Umbilical cord (tissue), 2 donors: ENCODE results near the gene TXNDC8. TPM values are rescaled to one million over a fixed set of nuclear protein-coding genes. Genes with fewer than 3 reads are reported as not detected.
"Not testable (repeated sequence)": the region's sequence is repeated elsewhere in the genome, so short reads cannot be mapped to it uniquely, and the experiment has no call there.

Experiments
- DNase-seq: peaks from one replicate; pipeline ENCODE4 v3.0.0-alpha.2; 2015; ENCODE audit warnings: low spot score
- total RNA-seq: library from RNA; depleted of rRNA; stranded (reverse); fragments of >200 nt; gene quantifications from one replicate; pipeline ENCODE4 v1.2.3, GENCODE V29; 2014; ENCODE audit warnings: low replicate concordance; ENCODE audit not compliant: insufficient read depth

Gene TXNDC8
- total RNA-seq, 1 donor from 2014 or later = 5.1 TPM

DNA sequence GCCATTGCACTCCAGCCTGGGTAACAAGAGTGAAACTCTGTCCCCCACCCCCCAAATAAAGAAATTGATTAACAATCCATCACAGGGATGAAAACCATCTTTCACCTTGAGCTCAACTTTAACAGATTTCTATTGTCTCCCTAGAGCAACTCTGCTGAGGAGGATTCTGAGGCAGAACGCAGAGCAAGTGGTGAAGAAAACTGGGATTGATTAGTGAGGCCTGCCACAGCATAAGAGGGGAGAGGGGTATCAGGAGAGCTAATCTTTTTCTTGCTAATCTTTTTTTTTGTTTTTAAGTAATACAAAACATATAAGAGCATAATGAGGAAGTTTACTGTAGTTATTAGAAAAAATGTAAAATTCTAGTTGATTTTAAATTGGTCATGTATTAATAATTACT lies 8.9 kb downstream of the TXNDC8 start:
- DNase-seq = no peak

DNA sequence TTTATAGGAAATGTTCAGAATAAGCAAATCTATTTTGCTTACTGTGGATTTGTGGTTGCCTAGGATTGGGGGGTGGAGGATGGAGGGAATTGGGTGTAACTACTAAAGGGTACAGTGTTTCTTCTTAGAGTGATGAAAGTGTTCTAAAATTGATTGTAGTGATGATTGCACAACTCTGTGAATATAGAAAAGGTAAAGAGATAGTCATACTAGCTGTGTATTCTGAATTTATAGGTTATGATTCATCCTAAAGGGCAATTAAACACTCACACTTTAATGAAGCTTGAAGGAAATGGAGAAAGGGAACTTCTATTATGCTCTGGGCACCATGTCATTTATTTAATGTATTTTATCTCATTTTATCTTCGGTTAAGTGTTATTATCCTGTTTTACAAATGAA lies 9.9 kb downstream of the TXNDC8 start:
- DNase-seq = no peak

DNA sequence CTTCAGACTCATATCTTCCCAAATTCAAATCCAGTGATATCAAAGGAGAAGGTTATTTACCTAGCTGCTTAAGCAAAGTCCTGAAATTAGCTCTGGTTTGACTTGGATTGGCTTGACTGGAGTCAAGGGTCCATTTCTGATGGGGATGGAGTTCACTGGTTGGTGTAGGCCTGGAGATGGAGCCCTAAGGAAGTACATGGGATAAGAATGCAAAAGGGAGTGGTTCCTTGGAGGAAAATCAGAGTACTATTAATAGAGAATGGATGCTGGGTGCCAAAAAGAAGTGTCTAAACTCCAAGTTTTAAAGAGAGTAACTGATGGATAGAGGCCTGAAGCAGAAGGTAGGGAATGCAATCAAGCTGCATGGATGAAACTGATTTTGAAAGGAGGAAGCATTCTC lies 13.8 kb downstream of the TXNDC8 start:
- DNase-seq = no peak

DNA sequence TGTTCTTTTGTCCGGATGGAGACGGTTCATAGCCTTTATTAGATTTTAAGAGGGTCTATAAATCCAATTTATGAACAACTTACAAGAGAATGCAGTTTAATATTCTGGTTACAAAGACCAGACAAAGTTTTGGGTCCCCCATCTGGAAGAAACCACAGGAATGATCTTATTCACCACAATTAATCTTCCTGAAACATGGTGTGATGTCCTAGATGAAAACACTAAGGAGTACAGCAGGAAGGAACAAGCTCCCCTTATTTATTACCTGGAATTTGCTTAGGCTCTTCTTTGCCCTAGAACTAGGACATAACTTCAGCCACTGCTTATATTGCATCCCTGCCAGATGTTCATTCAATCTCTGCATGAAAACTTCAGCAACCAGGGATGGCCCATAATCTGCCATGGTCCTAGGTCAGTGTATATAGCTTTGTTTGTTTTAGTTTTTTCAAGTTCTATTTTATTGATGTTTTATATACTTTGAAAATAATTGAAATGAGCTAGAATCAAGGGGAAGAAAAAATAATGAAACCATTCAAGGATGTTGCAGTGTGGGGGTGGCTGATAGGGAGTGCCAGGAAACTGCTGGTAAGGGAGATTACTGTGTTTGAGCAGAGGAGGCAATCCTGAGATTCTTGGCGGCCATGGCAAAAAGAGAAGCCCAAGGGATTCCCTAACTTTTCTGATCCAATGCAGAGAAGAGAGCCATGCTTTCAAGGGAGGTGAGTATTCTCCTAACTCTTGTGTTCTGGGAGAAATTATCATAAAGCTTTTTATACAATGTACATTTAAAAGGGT lies 16.8 kb downstream of the TXNDC8 start:
- DNase-seq = no peak

DNA sequence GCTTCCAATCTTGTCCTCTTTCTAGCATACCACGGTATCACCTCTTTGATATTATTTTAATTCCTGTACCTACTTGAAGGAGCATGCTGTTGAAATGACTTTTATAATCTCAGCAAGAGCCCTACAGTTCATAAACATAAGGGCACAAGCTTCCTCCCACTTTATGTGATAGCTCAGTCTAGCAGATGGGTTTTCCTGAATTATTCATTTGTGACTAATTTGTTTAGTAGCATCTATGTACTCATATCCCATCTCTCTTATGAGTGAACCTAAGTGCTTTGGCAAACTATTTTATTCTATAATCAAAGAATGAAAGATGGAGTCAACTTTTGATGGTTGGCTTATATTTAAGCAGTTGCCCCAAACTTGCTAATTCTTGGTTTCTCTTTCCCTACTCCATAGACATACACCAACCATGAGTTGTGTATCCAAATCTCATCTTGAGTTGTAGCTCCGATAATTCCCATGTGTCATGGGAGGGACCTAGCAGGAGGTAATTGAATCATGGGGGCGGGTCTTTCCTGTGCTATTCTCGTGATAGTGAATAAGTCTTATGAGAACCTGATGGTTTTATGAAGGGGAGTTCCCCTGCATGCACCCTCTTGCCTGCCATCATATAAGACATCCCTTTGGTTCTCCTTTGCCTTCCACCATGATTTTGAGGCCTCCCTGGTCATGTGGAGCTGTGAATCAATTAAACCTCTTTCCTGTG lies 17.7 kb downstream of the TXNDC8 start:
- DNase-seq = no peak

DNA sequence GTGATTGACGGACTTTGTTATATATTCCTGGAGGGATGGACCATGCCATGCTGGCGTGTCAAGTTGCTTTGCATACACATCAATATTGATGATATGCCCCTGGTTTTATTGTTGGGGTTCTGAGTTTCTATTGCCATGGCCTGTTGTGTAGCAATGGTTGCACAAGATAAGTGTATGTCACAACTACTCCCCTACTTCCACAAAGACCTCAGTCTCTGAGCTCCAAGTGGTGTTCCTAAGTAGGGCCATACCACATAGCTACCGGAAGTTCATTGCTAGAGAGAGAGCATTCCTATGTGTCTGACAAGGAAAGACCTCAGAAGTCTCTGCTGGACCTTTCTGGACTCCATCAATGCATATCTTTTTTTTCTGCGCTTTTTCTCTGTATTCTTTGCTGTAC lies 19.8 kb downstream of the TXNDC8 start:
- no peak for DNase-seq

DNA sequence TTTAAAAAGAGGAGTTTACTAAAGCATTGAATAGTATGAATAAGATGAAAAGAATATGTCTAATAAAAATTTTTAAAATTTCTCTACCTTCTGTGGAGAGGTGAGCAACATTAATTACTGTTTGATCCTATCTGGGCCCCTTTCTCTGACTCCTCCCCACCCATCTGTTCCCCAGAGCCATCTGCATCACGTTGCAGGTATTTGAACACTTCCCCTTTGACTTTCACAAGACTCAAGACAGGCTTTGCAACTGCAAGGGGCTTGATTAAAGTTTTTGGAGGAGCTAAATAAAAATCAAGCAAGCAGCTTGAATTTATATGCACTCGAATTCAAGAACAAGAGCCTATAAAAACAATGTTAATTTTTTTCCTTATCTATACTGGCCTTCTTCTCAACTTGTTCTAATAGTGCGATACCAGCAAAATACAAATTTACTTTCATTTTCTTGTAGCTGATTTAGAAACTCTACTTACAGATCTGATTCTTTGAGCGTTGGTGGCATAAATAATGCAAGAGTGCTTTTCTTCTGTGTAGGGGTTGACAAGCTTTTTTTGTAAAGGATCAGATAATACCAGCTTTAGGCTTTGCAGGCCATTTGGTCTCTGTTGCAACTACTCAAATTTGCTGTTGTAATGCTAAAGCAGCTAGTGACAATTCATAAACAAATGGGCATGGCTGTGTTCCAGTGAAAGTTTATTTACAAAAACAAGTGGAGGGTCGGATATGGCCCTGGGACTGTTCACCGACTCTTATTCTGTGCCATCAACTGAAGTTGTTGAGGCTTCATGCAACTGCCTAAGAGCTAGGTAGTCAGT lies 21.2 kb downstream of the TXNDC8 start:
- DNase-seq = no peak

DNA sequence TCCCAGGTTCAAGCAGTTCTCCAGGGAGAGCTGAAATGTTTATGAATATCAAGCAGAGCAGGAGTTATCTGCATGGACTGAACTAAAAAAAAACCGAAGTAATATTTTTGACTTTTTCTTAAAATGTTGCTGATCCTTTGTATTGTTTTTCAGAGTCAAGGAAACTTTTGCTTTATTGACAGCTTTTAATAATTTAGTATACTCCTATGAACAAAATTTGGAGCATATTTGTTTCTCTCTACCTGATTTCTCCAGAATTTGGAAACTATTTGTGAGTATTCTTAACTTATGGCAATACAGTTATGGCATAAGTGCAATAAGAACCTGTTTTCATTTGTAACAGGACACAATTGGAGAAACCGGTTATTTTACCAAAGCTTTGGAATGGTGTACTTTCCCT lies 25.7 kb downstream of the TXNDC8 start:
- not testable (repeated sequence) for DNase-seq

DNA sequence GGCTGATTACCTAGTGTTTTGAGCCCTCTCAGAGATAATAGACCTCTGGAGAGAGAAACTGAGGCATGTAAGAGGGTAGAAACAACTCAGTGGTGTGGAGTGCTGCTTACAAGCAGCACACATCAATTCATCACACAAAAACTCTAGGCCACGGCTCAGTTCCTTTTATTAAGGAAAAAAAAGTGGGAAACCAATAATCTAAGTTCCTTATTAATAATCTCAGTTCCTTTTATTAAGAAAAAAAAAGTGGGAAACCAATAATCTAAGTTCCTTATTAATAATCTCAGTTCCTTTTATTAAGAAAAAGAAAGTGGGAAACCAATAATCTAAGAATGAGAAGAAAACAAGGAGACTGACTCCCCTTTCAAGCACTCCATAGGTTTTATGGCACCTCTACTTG lies 28.0 kb downstream of the TXNDC8 start:
- no peak for DNase-seq

DNA sequence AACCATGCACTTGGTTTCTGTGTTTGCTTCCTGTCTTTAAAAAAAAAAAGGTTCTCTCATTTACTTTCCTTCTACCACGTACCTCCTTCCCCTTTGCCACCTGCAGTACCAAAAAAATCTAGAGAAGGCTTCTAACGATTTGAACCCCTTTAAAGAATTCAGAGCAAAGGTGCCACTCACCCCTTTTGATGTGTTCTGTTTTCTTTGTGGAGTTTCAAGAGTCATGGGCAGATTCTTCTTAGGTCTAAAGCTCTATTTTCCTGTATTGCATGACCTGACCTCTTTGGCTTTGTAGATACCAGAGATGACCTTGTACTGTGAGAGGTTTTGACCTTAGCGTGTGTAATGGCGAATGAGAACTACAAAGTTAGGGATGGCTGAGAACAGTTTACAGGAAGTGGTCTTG lies 29.0 kb downstream of the TXNDC8 start:
- DNase-seq = no peak

DNA sequence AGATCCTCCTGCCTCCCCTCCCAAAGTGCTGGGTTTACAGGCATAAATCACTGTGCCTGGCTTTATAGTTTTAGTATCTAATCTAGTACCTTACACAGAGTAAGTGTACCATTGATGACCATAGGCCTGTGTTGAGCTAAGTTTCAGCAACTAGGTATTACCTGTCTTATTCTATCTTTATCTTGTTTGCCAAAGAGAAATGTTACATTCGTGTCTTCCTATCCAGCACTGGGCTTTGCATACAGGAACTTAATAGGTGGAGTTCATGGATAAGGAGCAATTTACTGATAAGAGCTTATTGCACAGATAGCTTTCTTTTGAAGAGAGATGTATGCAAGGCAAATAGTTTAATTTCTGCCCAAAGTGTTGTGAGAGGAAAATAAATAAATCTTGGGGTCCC lies 30.5 kb downstream of the TXNDC8 start:
- DNase-seq = no peak

DNA sequence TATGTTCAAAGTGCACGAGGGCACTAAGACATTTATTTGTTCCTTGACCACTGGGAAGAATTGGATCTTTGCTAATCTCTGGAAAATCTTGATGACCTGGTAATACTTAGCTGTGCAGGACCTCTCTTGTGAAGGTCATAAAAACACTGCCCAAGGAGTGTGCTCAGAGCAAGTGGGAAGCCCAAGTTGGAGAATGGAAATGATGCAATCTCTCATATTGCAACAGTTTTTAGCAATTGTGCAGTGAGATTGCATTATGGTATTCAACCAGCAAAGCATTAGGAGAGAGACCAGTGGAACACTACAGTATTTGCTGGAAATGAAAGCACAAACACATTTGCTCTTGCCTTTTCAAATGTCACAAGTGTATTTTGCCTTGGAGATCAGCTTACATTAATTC lies 34.5 kb downstream of the TXNDC8 start:
- no peak for DNase-seq

DNA sequence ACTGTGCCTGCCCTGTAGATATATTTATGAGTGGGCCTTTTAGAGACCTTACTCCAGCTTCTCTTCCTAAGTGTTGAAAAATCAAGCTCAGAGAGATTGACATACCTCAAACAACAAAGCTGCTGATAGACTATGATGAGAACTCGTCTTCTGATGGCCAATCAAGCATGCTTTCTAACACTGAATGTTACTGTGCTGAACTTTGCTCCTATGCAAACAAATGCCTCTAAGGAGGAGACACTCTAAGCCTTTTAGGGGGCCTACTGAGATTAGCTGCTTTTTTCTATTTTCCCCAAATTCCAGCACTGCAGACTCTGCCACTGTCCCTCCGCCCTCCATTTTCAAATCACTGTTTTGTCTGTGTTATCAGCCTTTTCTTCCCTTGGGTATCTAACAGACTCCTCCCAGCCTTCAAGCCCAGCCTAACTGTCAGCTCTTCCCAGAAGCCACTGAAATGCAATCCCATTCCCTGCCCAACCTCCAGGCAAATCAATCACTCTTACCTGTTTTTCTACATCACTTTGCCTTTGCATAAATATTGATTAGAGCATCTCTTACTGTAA lies 39.5 kb downstream of the TXNDC8 start:
- no peak for DNase-seq

DNA sequence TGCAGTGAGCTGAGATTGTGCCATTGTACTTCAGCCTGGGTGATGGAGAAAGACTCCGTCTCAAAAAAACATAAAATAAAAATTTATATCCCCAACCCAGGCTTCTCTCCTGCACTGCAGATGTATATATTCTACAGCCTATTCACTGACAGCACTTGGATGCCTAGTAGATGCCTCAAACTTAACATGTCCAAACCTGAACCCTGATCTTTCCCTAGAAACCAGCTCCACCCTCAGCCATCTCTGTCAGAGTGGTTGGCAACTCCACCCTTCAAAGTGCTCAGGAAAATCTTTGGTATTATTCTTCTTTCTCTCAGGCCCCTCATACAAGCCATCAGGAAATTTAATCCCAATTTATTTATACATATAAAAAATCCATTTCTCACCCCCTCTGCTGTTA lies 44.4 kb downstream of the TXNDC8 start:
- DNase-seq = no peak

DNA sequence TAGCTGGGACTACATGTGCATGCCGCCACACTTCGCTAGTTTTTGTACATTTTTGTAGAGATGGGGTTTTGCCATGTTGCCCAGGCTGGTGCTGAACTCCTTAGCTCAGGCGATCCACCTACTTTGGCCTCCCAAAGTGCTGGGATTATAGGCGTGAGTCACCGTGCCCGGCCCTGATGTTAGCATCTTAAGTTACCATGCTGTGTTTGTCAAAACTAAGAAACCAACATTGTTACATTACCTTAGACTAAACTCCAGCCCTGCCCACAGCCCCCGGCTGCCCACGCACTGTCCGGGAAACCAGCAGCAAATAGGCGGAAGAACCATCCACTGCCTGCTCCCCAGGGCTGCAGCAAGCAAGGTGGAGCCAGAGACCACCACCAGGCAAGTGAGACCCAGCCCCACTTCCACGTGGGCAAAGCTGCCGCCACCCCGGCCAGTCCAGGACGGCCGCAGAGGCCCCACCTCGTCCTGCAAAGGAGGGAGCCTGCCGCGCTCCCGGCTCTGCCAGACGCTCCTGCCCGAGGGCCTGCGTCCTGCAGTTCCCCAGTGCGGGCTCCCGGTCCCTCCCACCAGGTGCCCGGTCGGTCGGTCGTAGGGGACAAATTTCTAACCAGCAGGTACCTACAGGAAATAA lies 45.6 kb downstream of the TXNDC8 start:
- DNase-seq = no peak

DNA sequence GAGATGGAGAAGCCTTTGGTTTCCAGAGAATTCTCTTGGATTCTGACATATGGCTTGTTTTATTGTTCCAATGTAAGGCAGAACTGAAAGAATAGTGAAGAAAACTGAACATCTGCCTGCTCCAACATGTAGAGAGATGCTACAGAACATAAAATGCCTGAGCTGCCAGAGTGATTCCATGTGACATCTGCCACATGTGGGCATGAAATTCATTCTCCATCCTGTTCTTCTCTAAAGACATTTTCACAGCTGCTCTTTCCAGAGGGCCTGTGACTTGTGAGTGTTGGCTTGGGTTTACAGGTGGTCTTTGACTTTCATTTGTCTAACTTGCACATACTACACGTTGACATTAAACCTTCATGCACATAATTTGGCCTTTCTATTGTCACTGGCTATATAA lies 47.7 kb downstream of the TXNDC8 start:
- DNase-seq = no peak

DNA sequence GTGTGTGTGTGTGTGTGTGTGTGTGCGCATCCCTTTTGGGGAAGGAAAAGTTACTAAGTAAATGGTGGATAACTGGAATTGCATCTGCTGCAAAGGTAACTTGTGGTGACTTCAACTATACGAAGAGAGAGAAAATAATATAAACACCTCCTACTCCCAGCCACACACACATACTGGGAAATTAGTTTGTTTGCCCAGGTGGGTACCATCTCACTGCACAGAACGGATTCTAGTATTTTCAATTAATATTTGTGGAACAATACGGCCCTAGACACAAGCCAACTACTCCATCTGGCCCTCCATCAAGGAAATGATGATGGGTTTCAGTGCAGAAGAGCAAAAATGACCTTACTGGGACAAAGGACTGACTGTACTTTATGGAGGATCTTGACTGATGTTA lies 49.2 kb downstream of the TXNDC8 start:
- DNase-seq = no peak

DNA sequence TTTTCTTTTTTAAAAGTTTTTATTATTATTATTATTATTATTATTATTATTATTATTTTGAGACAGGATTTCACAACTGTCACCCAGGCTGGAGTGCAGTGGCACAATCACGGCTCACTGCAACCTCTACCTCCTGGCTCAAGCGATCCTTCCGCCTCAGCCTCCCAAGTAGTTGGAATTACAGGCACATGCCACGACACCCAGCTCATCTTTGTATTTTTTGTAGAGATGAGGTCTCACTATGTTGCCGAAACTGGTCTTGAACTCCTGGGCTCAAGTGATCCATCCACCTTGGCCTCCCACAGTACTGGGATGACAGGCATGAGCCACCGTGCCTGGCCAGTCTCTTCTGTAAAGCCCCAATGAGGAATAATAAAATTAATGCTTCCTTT lies 50.4 kb downstream of the TXNDC8 start:
- DNase-seq = no peak

DNA sequence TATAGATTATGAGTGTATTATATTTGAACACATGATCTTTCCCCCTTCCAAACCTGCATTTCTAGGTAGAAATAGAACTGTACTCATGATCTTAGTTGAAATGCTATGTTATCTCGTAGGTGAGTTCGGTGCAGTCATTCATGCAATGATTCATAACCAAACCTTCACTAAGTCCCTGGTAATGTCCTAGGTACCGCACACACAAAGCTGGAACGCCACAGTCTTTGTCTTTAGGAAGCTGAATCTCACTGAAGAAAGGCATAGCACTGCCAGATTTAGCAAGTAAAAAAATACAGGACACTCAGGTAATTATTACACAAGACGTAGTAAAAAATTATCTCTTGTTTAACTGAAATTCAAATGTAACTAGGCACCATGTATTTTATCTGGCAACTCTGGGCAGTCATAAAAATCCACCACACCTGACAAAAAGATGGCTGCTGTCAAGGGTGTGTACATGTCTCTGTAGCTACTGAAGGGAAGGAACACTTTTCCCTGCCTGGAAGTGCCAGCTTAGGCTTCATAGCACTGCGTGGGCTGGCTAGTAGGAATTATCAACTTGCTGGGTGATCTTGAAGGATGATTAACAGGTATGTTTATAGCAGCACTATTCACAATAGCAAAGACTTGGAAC lies 53.3 kb downstream of the TXNDC8 start:
- no peak for DNase-seq

DNA sequence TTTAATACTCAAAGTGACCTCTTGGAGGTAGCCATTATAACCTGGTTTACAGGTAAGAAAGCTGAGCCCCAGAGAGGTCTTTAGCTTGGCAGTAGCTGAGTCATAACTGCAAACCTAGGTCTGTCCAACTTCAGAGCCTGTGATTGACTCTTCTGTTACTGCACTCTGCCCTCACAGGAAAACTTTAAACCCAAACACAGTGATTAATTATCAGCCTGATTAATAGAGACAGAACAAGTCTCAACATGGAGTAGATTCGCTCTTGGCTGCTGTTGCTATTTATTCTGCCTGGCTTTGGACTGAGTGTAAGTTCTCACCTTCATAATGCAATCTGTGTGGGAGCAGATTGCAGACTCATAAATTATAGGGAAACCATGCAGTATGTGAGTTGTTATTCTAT lies 53.9 kb downstream of the TXNDC8 start:
- DNase-seq = peak; percentile 69

DNA sequence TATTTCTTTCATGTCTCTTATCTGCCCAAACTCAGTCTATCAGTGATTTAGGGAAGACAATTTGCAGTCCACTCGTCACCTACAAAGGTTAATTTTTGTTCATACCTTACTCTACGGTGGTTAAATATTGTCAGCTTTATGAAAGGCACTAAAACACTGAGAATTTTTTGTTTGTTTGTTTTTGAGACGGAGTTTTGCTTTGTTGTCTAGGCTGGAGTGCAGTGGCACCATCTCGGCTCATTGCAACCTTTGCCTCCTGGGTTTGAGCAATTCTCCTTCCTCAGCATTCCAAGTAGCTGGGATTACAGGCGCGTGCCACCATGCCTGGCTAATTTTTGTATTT lies 55.0 kb downstream of the TXNDC8 start:
- no peak for DNase-seq
